ENCODE measurements around the gene CPVL. TPM values are rescaled to one million over a fixed set of nuclear protein-coding genes. Genes with fewer than 3 reads are reported as not detected.

Gene CPVL
- total RNA-seq, 1 donor from 2014 or later = 22.2 TPM

- no peak for TF ChIP-seq EZH2 (IDR thresholded peaks at IDR 0.05; ENCODE audit: insufficient read depth, low read length)
- TF ChIP-seq CTCF (IDR thresholded peaks at IDR 0.05; ENCODE audit: insufficient read depth, low read depth, low read length) = no peak
- FAIRE-seq = no peak
Observed at GRCh38 chr7:29109358-29109757, 37.0 kb downstream of the CPVL start.

GRCh38 chr7:29107056-29107455, 39.3 kb downstream of the CPVL start:
- DNase-seq (ENCODE audit: low read depth) (no peak), FAIRE-seq (no peak)
- no peak overlapping the region for H3K27ac Mint-ChIP-seq (ENCODE audit: unreplicated experiment)
- Histone ChIP-seq H3K27ac (ENCODE audit: low read depth, low read length) (no peak overlapping the region), H2AFZ (ENCODE audit: low read depth, low read length) (no peak overlapping the region), H3K36me3 (ENCODE audit: insufficient read depth, low read length) (no peaks in the 10 kb centered on the region), H3K27me3 (ENCODE audit: insufficient read depth, low read length) (peaks cover 6% of the 10 kb centered on the region), H4K20me1 (ENCODE audit: insufficient read depth, low read length) (no peaks in the 10 kb centered on the region), H3K4me2 (ENCODE audit: low read length) (no peak overlapping the region), H3K9ac (ENCODE audit: low read length) (no peak overlapping the region), H3K4me3 (ENCODE audit: insufficient read depth, low read depth, low read length) (no peak overlapping the region), H3K9me3 (ENCODE audit: insufficient read depth, low read depth, low read length) (no peaks in the 10 kb centered on the region), H3K79me2 (ENCODE audit: insufficient read depth, low read length) (no peaks in the 10 kb centered on the region), H3K4me1 (ENCODE audit: insufficient read depth, low read length) (no peaks in the 10 kb centered on the region)
- peaks cover 8% of the 10 kb centered on the region for H3K4me1 Mint-ChIP-seq (ENCODE audit: low read depth, unreplicated experiment)
- H3K9me3 Mint-ChIP-seq (ENCODE audit: unreplicated experiment) = peaks cover 5% of the 10 kb centered on the region
- peaks cover 16% of the 10 kb centered on the region for H3K27me3 Mint-ChIP-seq (ENCODE audit: low read depth, unreplicated experiment)
- peaks cover 8% of the 10 kb centered on the region for H3K36me3 Mint-ChIP-seq (ENCODE audit: low read depth, unreplicated experiment)
- TF ChIP-seq CTCF (IDR thresholded peaks at IDR 0.05; ENCODE audit: insufficient read depth, low read depth, low read length) (no peak), EZH2 (IDR thresholded peaks at IDR 0.05; ENCODE audit: insufficient read depth, low read length) (no peak)
- no peak overlapping the region for H3K4me3 Mint-ChIP-seq (ENCODE audit: unreplicated experiment)

More at GRCh38 chr7:29109358-29109757, 37.0 kb downstream of the CPVL start:
- H3K4me1 Mint-ChIP-seq (ENCODE audit: low read depth, unreplicated experiment) = peaks cover 19% of the 10 kb centered on the region
- H3K79me2 ChIP-seq (ENCODE audit: insufficient read depth, low read length) = no peaks in the 10 kb centered on the region
- DNase-seq (ENCODE audit: low read depth) = no peak
- no peaks in the 10 kb centered on the region for H3K36me3 ChIP-seq (ENCODE audit: insufficient read depth, low read length)
- peaks cover 16% of the 10 kb centered on the region for H3K27me3 Mint-ChIP-seq (ENCODE audit: low read depth, unreplicated experiment)
- H3K9me3 ChIP-seq (ENCODE audit: insufficient read depth, low read depth, low read length) = no peaks in the 10 kb centered on the region
- no peak overlapping the region for H3K4me3 Mint-ChIP-seq (ENCODE audit: unreplicated experiment)
- H3K9ac ChIP-seq (ENCODE audit: low read length) = no peak overlapping the region
- H2AFZ ChIP-seq (ENCODE audit: low read depth, low read length) = no peak overlapping the region
- H3K36me3 Mint-ChIP-seq (ENCODE audit: low read depth, unreplicated experiment) = peaks cover 8% of the 10 kb centered on the region
- H3K9me3 Mint-ChIP-seq (ENCODE audit: unreplicated experiment) = peaks cover 5% of the 10 kb centered on the region
- no peaks in the 10 kb centered on the region for H3K4me1 ChIP-seq (ENCODE audit: insufficient read depth, low read length)
- no peak overlapping the region for H3K4me3 ChIP-seq (ENCODE audit: insufficient read depth, low read depth, low read length)
- H3K27me3 ChIP-seq (ENCODE audit: insufficient read depth, low read length) = peaks cover 6% of the 10 kb centered on the region
- no peaks in the 10 kb centered on the region for H4K20me1 ChIP-seq (ENCODE audit: insufficient read depth, low read length)
- no peak overlapping the region for H3K4me2 ChIP-seq (ENCODE audit: low read length)
- no peak overlapping the region for H3K27ac Mint-ChIP-seq (ENCODE audit: unreplicated experiment)
- H3K27ac ChIP-seq (ENCODE audit: low read depth, low read length) = no peak overlapping the region

GRCh38 chr7:29106669-29106988, 39.7 kb downstream of the CPVL start:
- no peak overlapping the region for H3K9ac ChIP-seq (ENCODE audit: low read length)
- H3K4me1 ChIP-seq (ENCODE audit: insufficient read depth, low read length) = no peaks in the 10 kb centered on the region
- peaks cover 6% of the 10 kb centered on the region for H3K27me3 ChIP-seq (ENCODE audit: insufficient read depth, low read length)
- no peaks in the 10 kb centered on the region for H3K79me2 ChIP-seq (ENCODE audit: insufficient read depth, low read length)
- H3K36me3 ChIP-seq (ENCODE audit: insufficient read depth, low read length) = no peaks in the 10 kb centered on the region
- peaks cover 5% of the 10 kb centered on the region for H3K9me3 Mint-ChIP-seq (ENCODE audit: unreplicated experiment)
- H3K4me3 Mint-ChIP-seq (ENCODE audit: unreplicated experiment) = no peak overlapping the region
- H4K20me1 ChIP-seq (ENCODE audit: insufficient read depth, low read length) = no peaks in the 10 kb centered on the region
- H3K4me3 ChIP-seq (ENCODE audit: insufficient read depth, low read depth, low read length) = no peak overlapping the region
- no peak for DNase-seq (ENCODE audit: low read depth)
- no peak overlapping the region for H3K27ac ChIP-seq (ENCODE audit: low read depth, low read length)
- H3K4me2 ChIP-seq (ENCODE audit: low read length) = no peak overlapping the region
- peaks cover 8% of the 10 kb centered on the region for H3K4me1 Mint-ChIP-seq (ENCODE audit: low read depth, unreplicated experiment)
- TF ChIP-seq CTCF (IDR thresholded peaks at IDR 0.05; ENCODE audit: insufficient read depth, low read depth, low read length) = no peak
- no peak for TF ChIP-seq EZH2 (IDR thresholded peaks at IDR 0.05; ENCODE audit: insufficient read depth, low read length)
- H3K27me3 Mint-ChIP-seq (ENCODE audit: low read depth, unreplicated experiment) = peaks cover 16% of the 10 kb centered on the region
- H3K9me3 ChIP-seq (ENCODE audit: insufficient read depth, low read depth, low read length) = no peaks in the 10 kb centered on the region
- no peak for FAIRE-seq
- H3K36me3 Mint-ChIP-seq (ENCODE audit: low read depth, unreplicated experiment) = peaks cover 8% of the 10 kb centered on the region
- no peak overlapping the region for H3K27ac Mint-ChIP-seq (ENCODE audit: unreplicated experiment)
- no peak overlapping the region for H2AFZ ChIP-seq (ENCODE audit: low read depth, low read length)
